Endothelial cell of umbilical vein (primary cell): ENCODE measurements around the gene PFN2. TPM values are rescaled to one million over a fixed set of nuclear protein-coding genes. Genes with fewer than 3 reads are reported as not detected.
"Not testable (repeated sequence)": the region's sequence is repeated elsewhere in the genome, so short reads cannot be mapped to it uniquely, and the experiment has no call there.

ENCODE experiments used
- BruUV-seq: library from RNA; stranded (reverse); fragments of 400-500 nt; replicated peaks from 2 replicates; lab custom pipeline; 2021; lab: Mats Ljungman, UMichigan
- CTCF ChIA-PET: fragments of 300-600, 350-600 bp; sonication (Branson Sonifier 250); formaldehyde crosslinking; loops from one replicate; lab custom pipeline; 2021; ENCODE audit warnings: antibody characterized with exemption, inconsistent platforms; lab: Charles Lee
- POLR2A ChIA-PET: fragments of 300-600, 350-600 bp; sonication (Branson Sonifier 250); formaldehyde crosslinking; loops from one replicate; lab custom pipeline; 2021; ENCODE audit warnings: antibody characterized with exemption, inconsistent platforms; lab: Charles Lee
- DNase-seq: peaks from one replicate; pipeline ENCODE4 v3.0.0-alpha.2; 2011; ENCODE audit warnings: low read depth, low spot score
- FAIRE-seq: peaks from 2 replicates; lab custom pipeline; 2011; peaks lifted over from hg19 to GRCh38; lab: Jason Lieb, UNC
- H2AFZ ChIP-seq: 2 replicates; pipeline ENCODE4 v1.6.0; 2012; ENCODE audit warnings: low read depth, low read length, control low read depth, inconsistent platforms
- H3K27ac ChIP-seq: 2 replicates; pipeline ENCODE4 v1.5.1; 2011; ENCODE audit warnings: low read depth, mild to moderate bottlenecking, control low read depth, low read length, moderate library complexity; ENCODE audit not compliant: insufficient read depth
- H3K27me3 ChIP-seq, 2 experiments: 2 replicates each; pipeline versions ENCODE4 v1.6.0 to v1.6.1; 2011; ENCODE audit warnings: low read length in 2 of 2, mixed read lengths in 1 of 2; ENCODE audit not compliant: control insufficient read depth in 2 of 2, insufficient read depth in 2 of 2
- H3K36me3 ChIP-seq, 2 experiments: 2 replicates in 1 of 2; 3 replicates in 1 of 2; pipeline ENCODE4 v1.5.1; 2011; ENCODE audit warnings: low read length in 2 of 2, mild to moderate bottlenecking in 1 of 2, moderate library complexity in 1 of 2; ENCODE audit not compliant: control insufficient read depth in 2 of 2, insufficient read depth in 2 of 2; ENCODE audit errors: extremely low read depth in 1 of 2
- H3K4me1 ChIP-seq: 3 replicates; pipeline ENCODE4 v1.5.1; 2011; ENCODE audit warnings: mild to moderate bottlenecking, low read length; ENCODE audit not compliant: control insufficient read depth, insufficient read depth; ENCODE audit errors: extremely low read depth
- H3K4me2 ChIP-seq: 2 replicates; pipeline ENCODE4 v1.6.1; 2011; ENCODE audit warnings: low read length, control low read depth, mixed read lengths; ENCODE audit not compliant: insufficient read depth
- H3K4me3 ChIP-seq, 3 experiments: fragments of 200-600 bp in 1 of 3; sonication (generic), shearing (Covaris generic) in 1 of 3; replicated peaks in 1 of 3; 2 replicates each; pipeline ENCODE4 v1.5.1; 2011 to 2016; ENCODE audit warnings: control low read depth in 3 of 3, low read length in 3 of 3, mild to moderate bottlenecking in 2 of 3, inconsistent platforms in 1 of 3, low read depth in 1 of 3, moderate library complexity in 1 of 3; ENCODE audit not compliant: insufficient read depth in 1 of 3
- H3K79me2 ChIP-seq: 2 replicates; pipeline ENCODE4 v1.6.0; 2012; ENCODE audit warnings: low read length, inconsistent platforms; ENCODE audit not compliant: control insufficient read depth, insufficient read depth
- H3K9ac ChIP-seq: replicated peaks from 2 replicates; pipeline ENCODE3; 2011; ENCODE audit warnings: low read length, control low read depth; ENCODE audit not compliant: insufficient read depth; ENCODE audit errors: extremely low read depth
- H3K9me1 ChIP-seq: replicated peaks from 3 replicates; pipeline ENCODE4 v1.6.0; 2011; ENCODE audit warnings: mild to moderate bottlenecking, low read length; ENCODE audit not compliant: control insufficient read depth, insufficient read depth; ENCODE audit errors: extremely low read depth
- H3K9me3 ChIP-seq: replicated peaks from 2 replicates; pipeline ENCODE4 v1.5.1; 2012; ENCODE audit warnings: low read length, inconsistent platforms; ENCODE audit not compliant: control insufficient read depth, insufficient read depth
- H4K20me1 ChIP-seq: replicated peaks from 2 replicates; pipeline ENCODE3; 2011; ENCODE audit warnings: mild to moderate bottlenecking, low read length; ENCODE audit not compliant: control insufficient read depth, insufficient read depth; ENCODE audit errors: extremely low read depth
- dilution Hi-C: fragments of 300-500 bp; cut with MboI; formaldehyde crosslinking; loops from one replicate; pipeline ENCODE4 v1.15.0; 2019; ENCODE audit warnings: low sequenced_read_pairs; ENCODE audit not compliant: extremely low pct_ligation_motif_present
- intact Hi-C: fragments of 100-400 bp; cut with micrococcal nuclease; formaldehyde crosslinking; loops from one replicate; pipeline ENCODE4 v1.10.0; 2022
- polyA plus RNA-seq, 4 experiments: library from polyadenylated mRNA; depleted of rRNA in 3 of 4; stranded (reverse) in 3 of 4; unstranded in 1 of 4; fragments of >200 nt; gene quantifications; 2 replicates each; pipeline versions ENCODE4 v1.2.1 to v1.2.3, GENCODE V29; 2011 to 2012; ENCODE audit warnings: missing spikeins in 1 of 4
- total RNA-seq: library from RNA; stranded (reverse); gene quantifications from 2 replicates; pipeline ENCODE4 v1.2.3, GENCODE V29; 2021
- TF ChIP-seq, protein P1 (sequence below), 2 donors: IDR thresholded peaks; 1 replicate in 1 of 2; 2 replicates in 1 of 2; pipeline ENCODE4 v1.5.1; 2011; ENCODE audit warnings: low read length in 2 of 2, mild to moderate bottlenecking in 2 of 2, moderate library complexity in 2 of 2, control low read depth in 1 of 2, inconsistent platforms in 1 of 2, low read depth in 1 of 2; ENCODE audit not compliant: insufficient read depth in 1 of 2; ENCODE audit errors: extremely low read depth in 1 of 2

The PFN2 gene
- total and polyA plus RNA-seq, 2 donors (not counting 3 experiments of a cell fraction or from before 2014, with no cell fraction given): 97.1 to 165 TPM

DNA sequence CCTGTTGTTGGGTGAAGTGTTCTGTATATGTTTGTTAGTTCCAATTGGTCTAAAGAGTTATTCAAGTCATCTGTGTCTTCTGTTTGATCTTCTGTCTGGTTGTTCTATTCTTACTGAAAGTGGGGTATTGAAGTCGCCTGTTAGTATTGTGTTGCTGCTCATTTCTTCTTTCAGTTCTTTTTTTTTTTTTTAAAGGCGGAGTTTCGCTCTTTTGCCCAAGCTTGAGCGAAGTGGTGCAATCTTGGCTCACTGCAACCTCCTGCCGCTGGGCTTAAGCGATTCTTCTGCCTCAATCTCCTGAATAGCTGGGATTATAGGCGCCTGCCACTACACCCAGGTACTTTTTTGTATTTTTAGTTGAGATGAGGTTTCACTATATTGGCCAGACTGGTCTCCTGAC is 23.5 kb downstream of the PFN2 start:
- ChIA-PET CTCF (interaction anchor here (0.7 to 1.1 kb wide), 2 partner anchors 8 to 20 kb away, joined by 3 to 6 read pairs; no protein-coding TSS in a partner anchor), POLR2A (no interaction called here)
- no TSS peak for BruUV-seq
- no peak overlapping the region for H3K27ac ChIP-seq
- H2AFZ ChIP-seq: no peak overlapping the region
- no peaks in the 10 kb centered on the region for H3K27me3 ChIP-seq
- H3K4me3 ChIP-seq: no peak overlapping the region
- H4K20me1 ChIP-seq: no peaks in the 10 kb centered on the region
- no peaks in the 10 kb centered on the region for H3K79me2 ChIP-seq
- no peaks in the 10 kb centered on the region for H3K9me1 ChIP-seq
- DNase-seq (no peak), FAIRE-seq (no peak)
- intact Hi-C loops: no loop called here
- H3K4me2 ChIP-seq: no peak overlapping the region
- H3K9me3 ChIP-seq: no peaks in the 10 kb centered on the region
- H3K4me1 ChIP-seq: no peaks in the 10 kb centered on the region
- H3K9ac ChIP-seq: no peak overlapping the region
- H3K36me3 ChIP-seq: no peaks in the 10 kb centered on the region
- dilution Hi-C loops: no loop called here
- TF ChIP-seq, protein P1, sequence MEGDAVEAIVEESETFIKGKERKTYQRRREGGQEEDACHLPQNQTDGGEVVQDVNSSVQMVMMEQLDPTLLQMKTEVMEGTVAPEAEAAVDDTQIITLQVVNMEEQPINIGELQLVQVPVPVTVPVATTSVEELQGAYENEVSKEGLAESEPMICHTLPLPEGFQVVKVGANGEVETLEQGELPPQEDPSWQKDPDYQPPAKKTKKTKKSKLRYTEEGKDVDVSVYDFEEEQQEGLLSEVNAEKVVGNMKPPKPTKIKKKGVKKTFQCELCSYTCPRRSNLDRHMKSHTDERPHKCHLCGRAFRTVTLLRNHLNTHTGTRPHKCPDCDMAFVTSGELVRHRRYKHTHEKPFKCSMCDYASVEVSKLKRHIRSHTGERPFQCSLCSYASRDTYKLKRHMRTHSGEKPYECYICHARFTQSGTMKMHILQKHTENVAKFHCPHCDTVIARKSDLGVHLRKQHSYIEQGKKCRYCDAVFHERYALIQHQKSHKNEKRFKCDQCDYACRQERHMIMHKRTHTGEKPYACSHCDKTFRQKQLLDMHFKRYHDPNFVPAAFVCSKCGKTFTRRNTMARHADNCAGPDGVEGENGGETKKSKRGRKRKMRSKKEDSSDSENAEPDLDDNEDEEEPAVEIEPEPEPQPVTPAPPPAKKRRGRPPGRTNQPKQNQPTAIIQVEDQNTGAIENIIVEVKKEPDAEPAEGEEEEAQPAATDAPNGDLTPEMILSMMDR (IDR thresholded peaks at IDR 0.05; ENCODE audit: extremely low read depth in 1 of 2, insufficient read depth in 1 of 2, low read depth in 1 of 2, low read length in 2 of 2): no peak

- H3K27ac ChIP-seq, dilution Hi-C loops, POLR2A ChIA-PET, H3K36me3 ChIP-seq, FAIRE-seq, CTCF ChIA-PET, H3K9me1 ChIP-seq, intact Hi-C loops, H2AFZ ChIP-seq, H3K9ac ChIP-seq, H3K9me3 ChIP-seq, H3K4me1 ChIP-seq, DNase-seq, H3K4me2 ChIP-seq, BruUV-seq, H3K27me3 ChIP-seq, H3K79me2 ChIP-seq, H3K4me3 ChIP-seq, H4K20me1 ChIP-seq: not testable (repeated sequence)
Observed at GRCh38 chr3:149943966-149944365, 26.7 kb downstream of the PFN2 start.
